ENCODE results near the gene DACH1. TPM values are rescaled to one million over a fixed set of nuclear protein-coding genes. Genes with fewer than 3 reads are reported as not detected.

DACH1 gene
- total and polyA plus RNA-seq, 2 donors (not counting 3 experiments of a cell fraction or from before 2014, with no cell fraction given) = 8.6 to 28.3 TPM

DNA sequence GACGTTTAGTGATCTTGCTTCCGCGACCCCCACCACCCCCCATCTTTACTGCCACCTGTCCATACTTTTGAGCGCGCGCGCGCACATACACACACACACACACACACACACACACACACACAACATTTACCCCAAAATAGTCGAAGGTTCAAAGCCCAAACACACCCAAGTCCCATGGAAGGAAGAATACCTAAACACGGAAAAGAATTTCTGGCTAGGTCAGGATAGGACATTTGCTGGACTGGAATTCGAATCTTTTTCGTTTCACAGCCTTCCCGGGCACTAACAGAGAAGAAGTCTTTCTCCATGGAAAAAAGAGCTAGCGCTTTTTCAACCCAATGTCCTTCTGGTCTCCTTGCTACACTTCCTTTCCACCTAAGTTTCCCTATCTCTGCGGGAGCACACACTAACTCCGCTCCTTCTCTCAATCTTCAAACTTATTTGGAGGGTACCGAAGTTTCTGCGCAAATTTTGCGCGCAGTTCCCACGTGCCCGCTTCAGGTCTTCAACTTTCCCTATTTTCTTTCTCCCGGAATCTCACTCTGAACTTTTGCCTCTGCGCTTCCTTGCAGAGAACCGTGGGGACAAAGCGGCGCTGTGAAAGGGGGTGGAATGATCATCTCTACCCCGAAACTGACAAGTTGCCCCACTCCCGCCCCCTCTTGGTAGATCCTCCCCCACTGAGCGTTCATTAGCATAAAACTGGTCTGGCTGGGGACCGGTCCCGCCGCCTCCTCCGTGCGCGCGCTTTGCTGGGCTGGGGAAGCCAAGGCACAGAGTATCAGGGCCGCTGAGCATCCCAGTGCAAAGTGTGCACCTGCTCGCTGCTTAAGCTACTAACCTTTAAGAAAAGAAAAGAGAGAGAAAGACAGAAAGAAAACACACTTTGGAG, 2.7 kb downstream of the DACH1 start:
- Histone ChIP-seq H3K36me3 (ENCODE audit: control insufficient read depth in 2 of 2, extremely low read depth in 1 of 2, insufficient read depth in 2 of 2, low read length in 2 of 2) (no peaks in the 10 kb centered on the region), H3K9me1 (replicated peaks; ENCODE audit: control insufficient read depth, extremely low read depth, insufficient read depth, low read length) (no peaks in the 10 kb centered on the region), H4K20me1 (replicated peaks; ENCODE audit: control insufficient read depth, extremely low read depth, insufficient read depth, low read length) (no peaks in the 10 kb centered on the region), H3K4me1 (ENCODE audit: control insufficient read depth, extremely low read depth, insufficient read depth, low read length) (peaks cover 11% of the 10 kb centered on the region), H3K9ac (replicated peaks; ENCODE audit: extremely low read depth, insufficient read depth, low read length) (peak overlapping the region; percentile 72), H2AFZ (ENCODE audit: low read depth, low read length) (peak overlapping the region; percentile 72), H3K4me3 (replicated peaks in 1 of 3; ENCODE audit: insufficient read depth in 1 of 3, low read depth in 1 of 3, low read length in 3 of 3) (peak overlapping the region; percentile 44 to 98 (median 72)), H3K79me2 (ENCODE audit: control insufficient read depth, insufficient read depth, low read length) (no peaks in the 10 kb centered on the region), H3K27ac (ENCODE audit: insufficient read depth, low read depth, low read length) (no peak overlapping the region), H3K9me3 (replicated peaks; ENCODE audit: control insufficient read depth, insufficient read depth, low read length) (no peaks in the 10 kb centered on the region), H3K27me3 (ENCODE audit: control insufficient read depth in 2 of 2, insufficient read depth in 2 of 2, low read length in 2 of 2) (peaks cover 0 to 3% of the 10 kb centered on the region in 2 experiments), H3K4me2 (ENCODE audit: insufficient read depth, low read length) (peak overlapping the region; percentile 70)
- ChIA-PET CTCF (interaction anchor here (0.6 to 4.9 kb wide), 5 partner anchors 12 to 1141 kb away, joined by 3 to 25 read pairs (median 4); no protein-coding TSS in a partner anchor), POLR2A (interaction anchor here (0.7 kb wide), 1 partner anchor 339 kb away, joined by 4 read pairs; no protein-coding TSS in a partner anchor)
- intact Hi-C loops (cut with micrococcal nuclease) (loop anchor here (10.0 kb wide), 4 partner anchors 700 to 1240 kb away; no protein-coding TSS in a partner anchor), dilution Hi-C loops (cut with MboI; ENCODE audit: extremely low pct_ligation_motif_present, low sequenced_read_pairs) (no loop called here)
- TF ChIP-seq CTCF (IDR thresholded peaks at IDR 0.05; ENCODE audit: extremely low read depth in 1 of 2, insufficient read depth in 1 of 2, low read depth in 1 of 2, low read length in 2 of 2) (peak in 1 of 2 donors; percentile 22), EZH2 (IDR thresholded peaks at IDR 0.05; ENCODE audit: borderline replicate concordance, low read depth, low read length, severe bottlenecking) (no peak), FOS (IDR thresholded peaks at IDR 0.05; ENCODE audit: borderline replicate concordance, insufficient read depth, low read length) (no peak), MYC (IDR thresholded peaks at IDR 0.05; ENCODE audit: low read depth, low read length) (no peak), JUN (IDR thresholded peaks at IDR 0.05; ENCODE audit: borderline replicate concordance, insufficient read depth, insufficient read length, low read depth) (no peak), GATA2 (IDR thresholded peaks at IDR 0.05; ENCODE audit: insufficient read depth, insufficient read length, low read depth, low read length) (no peak), POLR2AphosphoS5 (IDR thresholded peaks at IDR 0.05; ENCODE audit: insufficient read depth, low read depth, low read length) (no peak)
- BruUV-seq (replicated peaks) = TSS peak; percentile 10
- FAIRE-seq (peak; percentile 24), DNase-seq (ENCODE audit: low read depth, low spot score) (peak; percentile 75)

All from endothelial cell of umbilical vein (primary cell).